ENCODE data around the gene ZC3H18. TPM values are rescaled to one million over a fixed set of nuclear protein-coding genes. Genes with fewer than 3 reads are reported as not detected.

ZC3H18 gene
- total and polyA plus RNA-seq, 10 of the 15 experiments (the other 5 are each of a cell fraction or from before 2014, with no cell fraction given) = 1.0 to 58.3 (median 22.4) TPM

GRCh38 chr16:88613293-88613692, 43.1 kb downstream of the ZC3H18 start:
- no peaks in the 10 kb centered on the region for H3K27me3 ChIP-seq (replicated peaks in 1 of 2; ENCODE audit: control insufficient read depth in 2 of 2, insufficient read depth in 2 of 2, low read length in 1 of 2)
- SMC1A ChIA-PET (ENCODE audit: uncharacterized antibody, unreplicated experiment) = no interaction called here
- 82% methylated on average over 10 of the region's 10 CpGs for WGBS (ENCODE audit: insufficient coverage, insufficient replicate concordance, low lambda C conversion rate, missing lambda C conversion rate)
- H3K36me3 ChIP-seq (ENCODE audit: control insufficient read depth in 2 of 2, insufficient read depth in 2 of 2, low read length in 1 of 2) = peaks cover 10 to 31% of the 10 kb centered on the region in 2 experiments; a peak in 3 of 4 replicates
- H3K27ac ChIP-seq (ENCODE audit: control insufficient read depth, insufficient read depth) = no peak overlapping the region
- H3K4me2 ChIP-seq (ENCODE audit: control insufficient read depth, insufficient read depth) = no peak overlapping the region
- DNase-seq (ENCODE audit: low read depth, low spot score) (no peak), ATAC-seq (no peak), FAIRE-seq (no peak)
- peaks cover 1% of the 10 kb centered on the region; the same call in 1 of the 2 replicates for H3K4me1 ChIP-seq (ENCODE audit: control insufficient read depth, insufficient read depth, low read length)
- no peak overlapping the region for H3K9ac ChIP-seq (ENCODE audit: control insufficient read depth, insufficient read depth, low read length)
- BruUV-seq (replicated peaks) = no TSS peak
- intact Hi-C loops (cut with micrococcal nuclease; ENCODE audit: unreplicated experiment) = no loop called here
- POLR2A ChIA-PET = no interaction called here
- in situ Hi-C loops (cut with MboI) = no loop called here
- no peaks in the 10 kb centered on the region for H4K20me1 ChIP-seq (ENCODE audit: control insufficient read depth, insufficient read depth)
- no peak overlapping the region for H2AFZ ChIP-seq (ENCODE audit: control insufficient read depth, low read depth, low read length)
- RAD21 ChIA-PET (ENCODE audit: unreplicated experiment) = no interaction called here
- H3K4me3 ChIP-seq = no peak overlapping the region
- H3K79me2 ChIP-seq (ENCODE audit: control insufficient read depth, insufficient read depth, low read length) = no peaks in the 10 kb centered on the region
- no peaks in the 10 kb centered on the region for H3K9me3 ChIP-seq (replicated peaks; ENCODE audit: control insufficient read depth, insufficient read depth, low read length)
- CTCF ChIA-PET = interaction anchor here (0.8 kb wide), 2 partner anchors 13 to 124 kb away, joined by 3 to 4 read pairs; no protein-coding TSS in a partner anchor
- TF ChIP-seq IKZF2 (IDR thresholded peaks at IDR 0.05) (no peak), FOS (IDR thresholded peaks at IDR 0.05; ENCODE audit: borderline replicate concordance, extremely low read depth, insufficient read length) (no peak), DPF2 (IDR thresholded peaks at IDR 0.05) (no peak), PRDM15 (CRISPR knock-in tag; IDR thresholded peaks at IDR 0.05) (no peak), ZBTB33 (IDR thresholded peaks at IDR 0.05) (no peak), RELB (IDR thresholded peaks at IDR 0.05; ENCODE audit: low read depth) (no peak), PKNOX1 (IDR thresholded peaks at IDR 0.05) (no peak), TARDBP (IDR thresholded peaks at IDR 0.05; ENCODE audit: borderline replicate concordance) (no peak), FOXK2 (IDR thresholded peaks at IDR 0.05) (no peak), RAD21 (IDR thresholded peaks at IDR 0.05; ENCODE audit: insufficient read depth, low read depth, low read length) (no peak), HDAC2 (IDR thresholded peaks at IDR 0.05) (no peak), RELA (IDR thresholded peaks at IDR 0.05; ENCODE audit: borderline replicate concordance, partially characterized antibody) (no peak), WRNIP1 (IDR thresholded peaks at IDR 0.05; ENCODE audit: borderline replicate concordance, low read depth, low read length) (no peak), NKRF (conservative IDR thresholded peaks at IDR 0.05) (no peak), BACH1 (IDR thresholded peaks at IDR 0.05; ENCODE audit: borderline replicate concordance) (no peak)

Measured in GM12878 (cell line).